Fibroblast of the aortic adventitia (primary cell): ENCODE data around the gene CYP1A1. TPM values are rescaled to one million over a fixed set of nuclear protein-coding genes. Genes with fewer than 3 reads are reported as not detected.

Experiments
- DNase-seq: peaks from one replicate; pipeline ENCODE4 v3.0.0-alpha.2; 2010; ENCODE audit warnings: low read depth
- H3K4me3 ChIP-seq: 2 replicates; pipeline ENCODE4 v1.5.1; 2011; ENCODE audit warnings: low read depth, mild to moderate bottlenecking, control low read depth, low read length, moderate library complexity
- CTCF ChIP-seq: IDR thresholded peaks from 2 replicates; pipeline ENCODE4 v1.5.1; 2011; ENCODE audit warnings: mild to moderate bottlenecking, low read length, control low read depth, inconsistent platforms; ENCODE audit not compliant: insufficient read depth
- total RNA-seq: library from RNA; depleted of rRNA; stranded (reverse); fragments of >200 nt; gene quantifications from 2 replicates; pipeline ENCODE4 v1.2.3, GENCODE V29; 2012; ENCODE audit warnings: low replicate concordance

The CYP1A1 gene
- total RNA-seq, 1 donor: 0.63 TPM

- DNase-seq: peak; percentile 79
- TF ChIP-seq CTCF: no peak
- H3K4me3 ChIP-seq: peak within 1 kb of the TSS; percentile 97
These were observed 29.5 kb downstream of the CYP1A1 start, which contains the start of gene EDC3 for GRCh38 chr15:74695597-74696397. Gene EDC3, minus strand, starts transcription at chr15:74696024. Its CDS starts 20,900 bp downstream, at chr15:74675124.

- TF ChIP-seq CTCF: no peak
- no peak for DNase-seq
These were observed 33.0 kb downstream of the CYP1A1 start for GRCh38 chr15:74692327-74692726.

GRCh38 chr15:74683758-74684157, 41.6 kb downstream of the CYP1A1 start:
- no peak overlapping the region for H3K4me3 ChIP-seq
- DNase-seq: no peak
- TF ChIP-seq CTCF: no peak

More at GRCh38 chr15:74692327-74692726, 33.0 kb downstream of the CYP1A1 start:
- no peak overlapping the region for H3K4me3 ChIP-seq

- no peak for DNase-seq
- no peak overlapping the region for H3K4me3 ChIP-seq
These were observed 42.4 kb downstream of the CYP1A1 start for GRCh38 chr15:74682954-74683353.

GRCh38 chr15:74680456-74680855, 44.9 kb downstream of the CYP1A1 start:
- no peak for DNase-seq

More at GRCh38 chr15:74682954-74683353, 42.4 kb downstream of the CYP1A1 start:
- TF ChIP-seq CTCF: no peak

GRCh38 chr15:74676801-74677200, 48.5 kb downstream of the CYP1A1 start:
- no peak overlapping the region for H3K4me3 ChIP-seq
- TF ChIP-seq CTCF: no peak
- no peak for DNase-seq

More at GRCh38 chr15:74680456-74680855, 44.9 kb downstream of the CYP1A1 start:
- no peak overlapping the region for H3K4me3 ChIP-seq
- no peak for TF ChIP-seq CTCF
